OCI-LY3 (cell line): ENCODE data around the gene ZFYVE28.
A peak's percentile ranks its signal among the peaks of the same experiment; 100 is the strongest.

Experiments used
- H2AFZ ChIP-seq: fragments of 200-600, 300-600 bp; shearing (Covaris generic); 2 replicates; pipeline ENCODE4 v1.6.0; 2014; ENCODE audit warnings: antibody characterized with exemption, low read depth, low read length
- H3K27ac ChIP-seq: fragments of 200-600, 300-600 bp; sonication (generic); 2 replicates; pipeline ENCODE4 v1.5.1; 2014; ENCODE audit warnings: mild to moderate bottlenecking, low read length, moderate library complexity, mixed read lengths
- H3K27me3 ChIP-seq: fragments of 200-600, 300-600 bp; sonication (generic); 2 replicates; pipeline ENCODE4 v1.6.1; 2014; ENCODE audit warnings: low read depth, low read length, mixed read lengths
- H3K36me3 ChIP-seq: fragments of 200-600, 300-600 bp; sonication (generic); replicated peaks from 2 replicates; pipeline ENCODE3; 2014; ENCODE audit warnings: low read depth, low read length, mixed read lengths
- H3K4me1 ChIP-seq: fragments of 300-600, 200-600 bp; sonication (generic); 2 replicates; pipeline ENCODE4 v1.6.1; 2014; ENCODE audit warnings: low read length, mixed read lengths
- H3K4me2 ChIP-seq: fragments of 200-600, 300-600 bp; sonication (generic); 2 replicates; pipeline ENCODE4 v1.6.1; 2014; ENCODE audit warnings: low read length, mixed read lengths
- H3K4me3 ChIP-seq: fragments of 300-600, 200-600 bp; sonication (generic); 2 replicates; pipeline ENCODE4 v1.5.1; 2014; ENCODE audit warnings: antibody characterized with exemption, mild to moderate bottlenecking, low read length, moderate library complexity
- H3K79me2 ChIP-seq: fragments of 300-600, 200-600 bp; shearing (Covaris generic); 2 replicates; pipeline ENCODE4 v1.6.1; 2014; ENCODE audit warnings: mild to moderate bottlenecking, low read length, mixed read lengths
- H3K9ac ChIP-seq: fragments of 300-600, 200-600 bp; shearing (Covaris generic); 2 replicates; pipeline ENCODE4 v1.6.0; 2014; ENCODE audit warnings: mild to moderate bottlenecking, low read length, moderate library complexity
- H3K9me3 ChIP-seq: fragments of 200-600, 300-600 bp; shearing (Covaris generic); 2 replicates; pipeline ENCODE4 v1.6.1; 2014; ENCODE audit warnings: low read length, mixed read lengths; ENCODE audit not compliant: insufficient read depth
- H4K20me1 ChIP-seq: fragments of 200-600, 300-600 bp; sonication (generic); 2 replicates; pipeline ENCODE4 v1.6.1; 2016; ENCODE audit warnings: low read length, mixed read lengths; ENCODE audit not compliant: insufficient read depth
- CTCF ChIP-seq: fragments of 200-600, 300-600 bp; sonication (generic); IDR thresholded peaks from 2 replicates; pipeline ENCODE4 v1.5.1; 2014; ENCODE audit warnings: antibody characterized with exemption, low read length, low read depth
- EZH2phosphoT487 ChIP-seq: fragments of 200-600 bp; shearing (Covaris generic); IDR thresholded peaks from 2 replicates; pipeline ENCODE4 v1.6.1; 2018; ENCODE audit warnings: antibody characterized with exemption, mixed run types, low read depth

ZFYVE28 gene

GRCh38 chr4:2412534-2412884 lies 5.9 kb downstream of the ZFYVE28 start:
- Histone ChIP-seq H4K20me1 (no peaks in the 10 kb centered on the region), H3K27me3 (no peaks in the 10 kb centered on the region), H3K4me2 (peak overlapping the region; percentile 95), H3K9me3 (no peaks in the 10 kb centered on the region), H3K9ac (peak overlapping the region; percentile 64), H2AFZ (peak overlapping the region; percentile 54), H3K79me2 (0 out of 2 replicates have a peak, but pooled peaks cover 2% of the 10 kb centered on the region), H3K36me3 (no peaks in the 10 kb centered on the region), H3K4me1 (peaks cover 26% of the 10 kb centered on the region), H3K27ac (peak overlapping the region; percentile 74), H3K4me3 (peak overlapping the region; percentile 79)
- TF ChIP-seq CTCF (no peak), EZH2phosphoT487 (no peak)

- H3K4me2 ChIP-seq: peak overlapping the region; percentile 95
- H3K79me2 ChIP-seq: 0 out of 2 replicates have a peak, but pooled peaks cover 2% of the 10 kb centered on the region
- H2AFZ ChIP-seq: no peak overlapping the region; the same call in 1 of the 2 replicates
- H3K27me3 ChIP-seq: no peaks in the 10 kb centered on the region
- H4K20me1 ChIP-seq: no peaks in the 10 kb centered on the region
- TF ChIP-seq EZH2phosphoT487 (no peak), CTCF (no peak)
- H3K9ac ChIP-seq: peak overlapping the region; percentile 64; the same call in 1 of the 2 replicates
- H3K4me3 ChIP-seq: peak overlapping the region; percentile 79
- peak overlapping the region; percentile 74 for H3K27ac ChIP-seq
- no peaks in the 10 kb centered on the region for H3K36me3 ChIP-seq
- no peaks in the 10 kb centered on the region for H3K9me3 ChIP-seq
- peaks cover 25% of the 10 kb centered on the region for H3K4me1 ChIP-seq
These were observed 6.5 kb downstream of the ZFYVE28 start for GRCh38 chr4:2411786-2412510.

GRCh38 chr4:2409381-2409783 lies 9.1 kb downstream of the ZFYVE28 start:
- Histone ChIP-seq H3K27ac (no peak overlapping the region), H3K4me2 (no peak overlapping the region), H3K9me3 (no peaks in the 10 kb centered on the region), H3K4me1 (peaks cover 25% of the 10 kb centered on the region), H3K4me3 (no peak overlapping the region), H3K27me3 (no peaks in the 10 kb centered on the region), H2AFZ (no peak overlapping the region), H3K9ac (no peak overlapping the region), H3K79me2 (0 out of 2 replicates have a peak, but pooled peaks cover 2% of the 10 kb centered on the region), H4K20me1 (no peaks in the 10 kb centered on the region), H3K36me3 (no peaks in the 10 kb centered on the region)
- TF ChIP-seq EZH2phosphoT487: no peak
- TF ChIP-seq CTCF: no peak

GRCh38 chr4:2408976-2409375 lies 9.5 kb downstream of the ZFYVE28 start:
- TF ChIP-seq EZH2phosphoT487 (no peak), CTCF (no peak)
- H2AFZ ChIP-seq: no peak overlapping the region
- 0 out of 2 replicates have a peak, but pooled peaks cover 2% of the 10 kb centered on the region for H3K79me2 ChIP-seq
- H3K4me2 ChIP-seq: no peak overlapping the region
- no peak overlapping the region for H3K27ac ChIP-seq
- H3K4me1 ChIP-seq: peaks cover 23% of the 10 kb centered on the region
- no peaks in the 10 kb centered on the region for H3K9me3 ChIP-seq
- no peaks in the 10 kb centered on the region for H4K20me1 ChIP-seq
- H3K4me3 ChIP-seq: no peak overlapping the region
- no peak overlapping the region for H3K9ac ChIP-seq
- H3K36me3 ChIP-seq: no peaks in the 10 kb centered on the region
- H3K27me3 ChIP-seq: no peaks in the 10 kb centered on the region
